ENCODE data around the gene ARHGEF16.

DNA sequence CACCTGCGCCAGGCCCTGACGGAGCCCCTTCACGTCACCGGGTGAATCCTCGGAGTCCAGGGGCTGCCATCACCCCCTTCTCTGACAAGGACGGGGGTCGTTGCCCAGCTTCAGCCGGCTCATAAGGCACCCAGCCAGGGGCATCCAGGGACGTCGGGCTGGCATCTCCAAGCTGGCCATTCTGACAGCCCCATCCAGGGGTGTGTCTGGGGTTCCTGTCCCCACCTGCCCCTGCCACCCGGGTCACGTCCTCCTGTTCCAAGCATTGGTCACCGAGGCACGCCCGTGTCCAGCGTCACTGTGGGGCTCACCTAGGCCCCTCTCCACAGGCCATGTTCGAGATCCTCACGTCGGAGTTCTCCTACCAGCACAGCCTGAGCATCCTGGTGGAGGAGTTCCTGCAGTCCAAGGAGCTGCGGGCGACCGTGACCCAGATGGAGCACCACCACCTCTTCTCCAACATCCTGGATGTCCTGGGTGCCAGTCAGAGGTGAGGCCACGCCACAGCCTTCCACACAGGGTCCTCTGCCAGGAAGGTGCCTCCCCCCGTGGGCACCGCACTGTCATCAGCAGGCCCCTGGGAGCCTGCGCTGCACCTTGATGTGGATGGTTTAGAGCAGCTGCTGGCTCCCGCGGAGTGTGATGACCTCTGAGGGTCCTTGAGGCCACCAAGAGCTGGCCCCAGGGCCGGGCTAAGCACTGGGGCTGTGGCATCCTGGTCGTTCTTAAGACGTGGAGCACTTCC is 14.8 kb downstream of the ARHGEF16 start:
- TF ChIP-seq CREM (CRISPR knock-in tag; IDR thresholded peaks at IDR 0.05) = no peak
- TF ChIP-seq, protein P1, sequence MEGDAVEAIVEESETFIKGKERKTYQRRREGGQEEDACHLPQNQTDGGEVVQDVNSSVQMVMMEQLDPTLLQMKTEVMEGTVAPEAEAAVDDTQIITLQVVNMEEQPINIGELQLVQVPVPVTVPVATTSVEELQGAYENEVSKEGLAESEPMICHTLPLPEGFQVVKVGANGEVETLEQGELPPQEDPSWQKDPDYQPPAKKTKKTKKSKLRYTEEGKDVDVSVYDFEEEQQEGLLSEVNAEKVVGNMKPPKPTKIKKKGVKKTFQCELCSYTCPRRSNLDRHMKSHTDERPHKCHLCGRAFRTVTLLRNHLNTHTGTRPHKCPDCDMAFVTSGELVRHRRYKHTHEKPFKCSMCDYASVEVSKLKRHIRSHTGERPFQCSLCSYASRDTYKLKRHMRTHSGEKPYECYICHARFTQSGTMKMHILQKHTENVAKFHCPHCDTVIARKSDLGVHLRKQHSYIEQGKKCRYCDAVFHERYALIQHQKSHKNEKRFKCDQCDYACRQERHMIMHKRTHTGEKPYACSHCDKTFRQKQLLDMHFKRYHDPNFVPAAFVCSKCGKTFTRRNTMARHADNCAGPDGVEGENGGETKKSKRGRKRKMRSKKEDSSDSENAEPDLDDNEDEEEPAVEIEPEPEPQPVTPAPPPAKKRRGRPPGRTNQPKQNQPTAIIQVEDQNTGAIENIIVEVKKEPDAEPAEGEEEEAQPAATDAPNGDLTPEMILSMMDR (IDR thresholded peaks at IDR 0.05) = no peak
- TF ChIP-seq, protein P2, sequence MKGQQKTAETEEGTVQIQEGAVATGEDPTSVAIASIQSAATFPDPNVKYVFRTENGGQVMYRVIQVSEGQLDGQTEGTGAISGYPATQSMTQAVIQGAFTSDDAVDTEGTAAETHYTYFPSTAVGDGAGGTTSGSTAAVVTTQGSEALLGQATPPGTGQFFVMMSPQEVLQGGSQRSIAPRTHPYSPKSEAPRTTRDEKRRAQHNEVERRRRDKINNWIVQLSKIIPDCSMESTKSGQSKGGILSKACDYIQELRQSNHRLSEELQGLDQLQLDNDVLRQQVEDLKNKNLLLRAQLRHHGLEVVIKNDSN (CRISPR knock-in tag; IDR thresholded peaks at IDR 0.05) = no peak
- TF ChIP-seq ETV6 (CRISPR knock-in tag; IDR thresholded peaks at IDR 0.05) = no peak
- TF ChIP-seq NR2C2 (CRISPR knock-in tag; IDR thresholded peaks at IDR 0.05) = no peak
- no peak for TF ChIP-seq ZNF416 (CRISPR knock-in tag; IDR thresholded peaks at IDR 0.05)
- TF ChIP-seq, protein P3, sequence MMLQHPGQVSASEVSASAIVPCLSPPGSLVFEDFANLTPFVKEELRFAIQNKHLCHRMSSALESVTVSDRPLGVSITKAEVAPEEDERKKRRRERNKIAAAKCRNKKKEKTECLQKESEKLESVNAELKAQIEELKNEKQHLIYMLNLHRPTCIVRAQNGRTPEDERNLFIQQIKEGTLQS (CRISPR knock-in tag; conservative IDR thresholded peaks at IDR 0.05) = no peak

Measured in WTC11 (cell line).